NT2/D1 (cell line): ENCODE measurements around the gene HELZ2.

Experiments used
- SUZ12 ChIP-seq: IDR thresholded peaks from 2 replicates; pipeline ENCODE4 v1.6.1; 2011; ENCODE audit not compliant: insufficient read length, insufficient read depth; ENCODE audit errors: extremely low read depth
- YY1 ChIP-seq: IDR thresholded peaks from 2 replicates; pipeline ENCODE4 v1.6.1; 2011; ENCODE audit not compliant: insufficient read length, insufficient read depth
- ZNF274 ChIP-seq: IDR thresholded peaks from 2 replicates; pipeline ENCODE4 v1.6.1; 2011; ENCODE audit warnings: mild to moderate bottlenecking, low read depth, low read length

DNA sequence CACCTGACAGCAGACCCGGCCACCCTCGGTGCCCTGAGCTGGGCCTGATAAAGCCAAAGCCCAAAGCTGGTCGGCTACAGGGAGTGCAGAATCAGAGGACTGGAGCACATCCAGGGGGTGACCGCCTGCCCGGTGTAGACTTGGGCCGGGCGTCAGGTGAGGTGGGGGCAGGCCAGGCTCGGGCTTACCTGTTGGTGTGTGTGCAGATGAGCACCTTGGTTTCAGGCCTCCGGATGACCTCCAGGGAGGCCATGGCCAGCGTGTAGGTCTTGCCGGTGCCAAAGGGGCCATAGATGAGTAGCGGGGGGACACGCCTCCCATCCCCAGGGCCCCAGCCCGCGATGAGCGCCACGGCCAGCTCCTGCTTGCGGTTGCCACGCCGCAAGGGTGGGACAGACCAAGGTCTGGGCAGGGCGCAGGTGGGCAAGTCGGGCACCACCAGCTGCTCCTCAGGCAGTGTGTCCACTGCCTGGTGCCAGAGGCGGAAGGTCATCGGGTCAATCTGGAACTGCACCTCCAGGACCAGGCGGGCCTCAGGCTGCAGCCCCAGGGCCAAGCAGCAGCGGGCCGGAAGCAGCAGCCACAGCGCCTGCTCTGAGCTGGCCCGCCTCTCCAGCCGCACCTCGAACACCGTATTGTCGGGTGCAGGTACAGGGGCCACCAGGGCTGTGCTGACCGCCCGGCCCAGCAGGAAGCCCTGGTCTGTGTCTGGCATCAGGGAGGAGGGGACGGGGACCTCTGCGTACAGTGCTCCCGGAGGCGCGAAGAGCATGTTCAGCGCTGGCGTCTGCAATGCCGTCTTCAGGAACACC, 5.7 kb downstream of the HELZ2 start:
- TF ChIP-seq ZNF274 (no peak), YY1 (no peak), SUZ12 (no peak)
